H9 (cell line): Measurements from ENCODE around the gene GPR35. TPM values are rescaled to one million over a fixed set of nuclear protein-coding genes. Genes with fewer than 3 reads are reported as not detected.

Experiments used
- DNase-seq: peaks from one replicate; pipeline ENCODE4 v3.0.0-alpha.2; 2017
- H2AFZ ChIP-seq: one replicate; pipeline ENCODE4 v1.6.1; 2013; ENCODE audit warnings: mild to moderate bottlenecking, low read length, control low read depth, moderate library complexity
- H2AK5ac ChIP-seq: 2 replicates; pipeline ENCODE4 v1.6.1; 2013; ENCODE audit warnings: low read length, control low read depth, mixed read lengths; ENCODE audit not compliant: insufficient read length
- H2BK120ac ChIP-seq: one replicate; pipeline ENCODE4 v1.6.1; 2013; ENCODE audit warnings: low read depth, mild to moderate bottlenecking, low read length, control low read depth, inconsistent platforms; ENCODE audit not compliant: poor library complexity, severe bottlenecking
- H2BK12ac ChIP-seq: 2 replicates; pipeline ENCODE4 v1.6.1; 2013; ENCODE audit warnings: low read length, control low read depth, mixed read lengths, low read depth; ENCODE audit not compliant: insufficient read length
- H2BK15ac ChIP-seq: 2 replicates; pipeline ENCODE4 v1.6.1; 2013; ENCODE audit warnings: low read depth, low read length, control low read depth
- H2BK20ac ChIP-seq: one replicate; pipeline ENCODE4 v1.6.1; 2013; ENCODE audit warnings: low read depth, mild to moderate bottlenecking, low read length, control low read depth, inconsistent platforms; ENCODE audit not compliant: poor library complexity, severe bottlenecking
- H2BK5ac ChIP-seq: 2 replicates; pipeline ENCODE4 v1.6.1; 2013; ENCODE audit warnings: low read length, control low read depth, mixed read lengths; ENCODE audit not compliant: insufficient read length
- H3K14ac ChIP-seq: 2 replicates; pipeline ENCODE4 v1.6.1; 2013; ENCODE audit warnings: low read length, control low read depth; ENCODE audit not compliant: insufficient read depth
- H3K18ac ChIP-seq: 2 replicates; pipeline ENCODE4 v1.6.1; 2013; ENCODE audit warnings: low read depth, mild to moderate bottlenecking, mixed read lengths, low read length, control low read depth; ENCODE audit not compliant: insufficient read length
- H3K23ac ChIP-seq: 2 replicates; pipeline ENCODE4 v1.6.1; 2013; ENCODE audit warnings: low read length, control low read depth, mixed read lengths, low read depth; ENCODE audit not compliant: insufficient read length
- H3K23me2 ChIP-seq: 2 replicates; pipeline ENCODE4 v1.6.1; 2013; ENCODE audit warnings: low read depth, mild to moderate bottlenecking, mixed read lengths, low read length, control low read depth; ENCODE audit not compliant: insufficient read length, poor library complexity, severe bottlenecking
- H3K27ac ChIP-seq: 2 replicates; pipeline ENCODE4 v1.5.1; 2013; ENCODE audit warnings: low read length, control low read depth, mixed read lengths, low read depth; ENCODE audit not compliant: insufficient read length
- H3K27me3 ChIP-seq: 2 replicates; pipeline ENCODE4 v1.6.1; 2013; ENCODE audit warnings: low read length, control low read depth, inconsistent platforms; ENCODE audit not compliant: insufficient read depth
- H3K4ac ChIP-seq: 2 replicates; pipeline ENCODE4 v1.6.1; 2013; ENCODE audit warnings: low read depth, mild to moderate bottlenecking, control low read depth, inconsistent platforms, low read length, moderate library complexity
- H3K4me1 ChIP-seq: 2 replicates; pipeline ENCODE4 v1.6.1; 2013; ENCODE audit warnings: low read length, control low read depth, inconsistent platforms; ENCODE audit not compliant: insufficient read depth
- H3K4me2 ChIP-seq: 2 replicates; pipeline ENCODE4 v1.6.1; 2013; ENCODE audit warnings: low read length, control low read depth, mixed read lengths; ENCODE audit not compliant: insufficient read length, insufficient read depth
- H3K56ac ChIP-seq: 2 replicates; pipeline ENCODE4 v1.6.1; 2013; ENCODE audit warnings: low read depth, mild to moderate bottlenecking, mixed read lengths, low read length, control low read depth; ENCODE audit not compliant: insufficient read length
- H3K79me1 ChIP-seq: 2 replicates; pipeline ENCODE4 v1.6.1; 2013; ENCODE audit warnings: low read depth, mild to moderate bottlenecking, moderate library complexity, low read length, control low read depth, inconsistent platforms; ENCODE audit not compliant: insufficient read depth, poor library complexity, severe bottlenecking
- H3K79me2 ChIP-seq: 2 replicates; pipeline ENCODE4 v1.6.1; 2013; ENCODE audit warnings: low read length, control low read depth, inconsistent platforms; ENCODE audit not compliant: insufficient read depth
- H3K9ac ChIP-seq: 2 replicates; pipeline ENCODE4 v1.6.1; 2013; ENCODE audit warnings: low read length, control low read depth, mixed read lengths; ENCODE audit not compliant: insufficient read length; ENCODE audit errors: extremely low read depth
- H3K9me3 ChIP-seq: one replicate; pipeline ENCODE4 v1.6.1; 2013; ENCODE audit warnings: low read depth, low read length, inconsistent platforms; ENCODE audit not compliant: control insufficient read depth
- H3T11ph ChIP-seq: one replicate; pipeline ENCODE4 v1.6.1; 2013; ENCODE audit warnings: mild to moderate bottlenecking, low read length, control low read depth, inconsistent platforms
- H4K20me1 ChIP-seq: one replicate; pipeline ENCODE4 v1.6.1; 2013; ENCODE audit not compliant: control insufficient read depth, insufficient read length, insufficient read depth
- H4K5ac ChIP-seq: 2 replicates; pipeline ENCODE4 v1.6.1; 2013; ENCODE audit warnings: low read depth, mild to moderate bottlenecking, mixed read lengths, low read length, control low read depth; ENCODE audit not compliant: insufficient read length
- H4K8ac ChIP-seq: replicated peaks from 2 replicates; pipeline ENCODE4 v1.6.1; 2013; ENCODE audit warnings: low read length, control low read depth, mixed read lengths, low read depth; ENCODE audit not compliant: insufficient read length
- H4K91ac ChIP-seq: 2 replicates; pipeline ENCODE4 v1.6.1; 2013; ENCODE audit warnings: low read depth, mild to moderate bottlenecking, moderate library complexity, mixed read lengths, low read length, control low read depth; ENCODE audit not compliant: insufficient read length
- H3K27ac Mint-ChIP-seq, 3 experiments: 2 replicates in 2 of 3; 3 replicates in 1 of 3; pipeline ENCODE4 v1.8.0; 2020 to 2021; ENCODE audit warnings: mixed read lengths in 3 of 3, mild to moderate bottlenecking in 1 of 3, moderate library complexity in 1 of 3
- H3K27me3 Mint-ChIP-seq: 2 replicates; pipeline ENCODE4 v1.8.0; 2021; ENCODE audit warnings: low read depth, mild to moderate bottlenecking, moderate library complexity, mixed read lengths
- H3K36me3 Mint-ChIP-seq, 3 experiments: 2 replicates in 2 of 3; 3 replicates in 1 of 3; pipeline ENCODE4 v1.8.0; 2020 to 2021; ENCODE audit warnings: low read depth in 3 of 3, mixed read lengths in 3 of 3; ENCODE audit not compliant: insufficient read depth in 1 of 3
- H3K4me1 Mint-ChIP-seq, 2 experiments: 2 replicates each; pipeline ENCODE4 v1.8.0; 2020; ENCODE audit warnings: mixed read lengths in 2 of 2
- H3K4me3 Mint-ChIP-seq, 2 experiments: 2 replicates in 1 of 2; 3 replicates in 1 of 2; pipeline ENCODE4 v1.8.0; 2020 to 2021; ENCODE audit warnings: mild to moderate bottlenecking in 2 of 2, mixed read lengths in 2 of 2, moderate library complexity in 1 of 2
- H3K9me3 Mint-ChIP-seq, 2 experiments: 2 replicates in 1 of 2; 3 replicates in 1 of 2; pipeline ENCODE4 v1.8.0; 2020; ENCODE audit warnings: mild to moderate bottlenecking in 2 of 2, mixed read lengths in 2 of 2, moderate library complexity in 1 of 2
- CTCF ChIP-seq: fragments of 200-600 bp; sonication (generic); conservative IDR thresholded peaks from 3 replicates; pipeline ENCODE4 v1.8.0; 2021; ENCODE audit warnings: antibody characterized with exemption, mild to moderate bottlenecking
- WGBS: extraction: QIAGEN DNeasy Blood & Tissue Kit; methylation state at CpG from one replicate; pipeline ENCODE4 v1.1.7; 2013; ENCODE audit warnings: missing lambda C conversion rate, low lambda C conversion rate, mixed read lengths; ENCODE audit not compliant: insufficient read length; ENCODE audit errors: extremely low coverage; 5-methylcytosine and 5-hydroxymethylcytosine counted together
- total RNA-seq: library from RNA; stranded (reverse); gene quantifications from 2 replicates; pipeline ENCODE4 v1.2.1, GENCODE V29; 2021

Gene GPR35
- total RNA-seq, 1 experiment from 2014 or later = 1.4 TPM

- no peak overlapping the region for H2BK5ac ChIP-seq
- no peak overlapping the region for H3K27ac Mint-ChIP-seq
- peak; percentile 38 for DNase-seq
- H2AK5ac ChIP-seq = no peak overlapping the region
- no peak overlapping the region; the same call in 1 of the 2 replicates for H3K14ac ChIP-seq
- H3K4me1 Mint-ChIP-seq = peaks cover 0 to 4% of the 10 kb centered on the region in 2 experiments; a peak in 2 of 4 replicates
- H3T11ph ChIP-seq = no peak overlapping the region
- no peaks in the 10 kb centered on the region for H3K4me1 ChIP-seq
- WGBS = no CpG with 5 or more reads among the region's 46 CpGs
- no peaks in the 10 kb centered on the region for H3K79me2 ChIP-seq
- no peaks in the 10 kb centered on the region for H3K9me3 Mint-ChIP-seq
- H3K27me3 Mint-ChIP-seq = peaks cover 22% of the 10 kb centered on the region
- no peak overlapping the region for H3K23ac ChIP-seq
- H3K18ac ChIP-seq = no peak overlapping the region
- no peak overlapping the region for H2BK15ac ChIP-seq
- H3K56ac ChIP-seq = no peak overlapping the region
- no peak overlapping the region for H3K4ac ChIP-seq
- H3K4me2 ChIP-seq = no peak overlapping the region
- no peak overlapping the region for H4K91ac ChIP-seq
- TF ChIP-seq CTCF = no peak
- no peaks in the 10 kb centered on the region for H4K20me1 ChIP-seq
- no peak overlapping the region for H4K8ac ChIP-seq
- no peak overlapping the region for H2BK12ac ChIP-seq
- H3K23me2 ChIP-seq = no peaks in the 10 kb centered on the region
- H3K27me3 ChIP-seq = no peaks in the 10 kb centered on the region
- no peak overlapping the region for H2AFZ ChIP-seq
- H3K27ac ChIP-seq = no peak overlapping the region
- H2BK20ac ChIP-seq = no peak overlapping the region
- no peak overlapping the region for H2BK120ac ChIP-seq
- H3K9ac ChIP-seq = no peak overlapping the region
- no peaks in the 10 kb centered on the region for H3K79me1 ChIP-seq
- H3K36me3 Mint-ChIP-seq = no peaks in the 10 kb centered on the region
- no peak overlapping the region for H3K4me3 Mint-ChIP-seq
- no peaks in the 10 kb centered on the region for H3K9me3 ChIP-seq
- no peak overlapping the region for H4K5ac ChIP-seq
Observed at GRCh38 chr2:240672076-240672700, 46.9 kb downstream of the GPR35 start.
